Fibroblast of skin of left quadriceps (primary cell): ENCODE data around the gene IKBIP.
"Not testable (repeated sequence)": the region's sequence is repeated elsewhere in the genome, so short reads cannot be mapped to it uniquely, and the experiment has no call there.

ENCODE experiments used
- DNase-seq, 2 experiments: peaks; one replicate each; pipeline ENCODE4 v3.0.0-alpha.2; 2013; ENCODE audit warnings: low read depth in 2 of 2

The IKBIP gene

DNA sequence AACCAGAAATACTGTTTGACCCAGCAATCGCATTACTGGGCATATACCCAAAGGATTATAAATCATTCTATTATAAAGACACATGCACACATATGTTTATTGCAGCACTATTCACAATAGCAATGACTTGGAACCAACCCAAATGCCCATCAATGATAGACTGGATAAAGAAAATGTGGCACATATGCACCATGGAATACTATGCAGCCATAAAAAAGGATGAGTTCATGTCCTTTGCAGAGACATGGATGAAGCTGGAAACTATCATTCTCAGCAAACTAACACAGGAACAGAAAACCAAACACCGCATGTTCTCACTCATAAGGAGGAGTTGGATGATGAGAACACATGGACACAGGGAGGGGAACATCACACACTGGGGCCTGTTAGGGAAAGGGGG, 67.8 kb downstream of the IKBIP start:
- not testable (repeated sequence) for DNase-seq

DNA sequence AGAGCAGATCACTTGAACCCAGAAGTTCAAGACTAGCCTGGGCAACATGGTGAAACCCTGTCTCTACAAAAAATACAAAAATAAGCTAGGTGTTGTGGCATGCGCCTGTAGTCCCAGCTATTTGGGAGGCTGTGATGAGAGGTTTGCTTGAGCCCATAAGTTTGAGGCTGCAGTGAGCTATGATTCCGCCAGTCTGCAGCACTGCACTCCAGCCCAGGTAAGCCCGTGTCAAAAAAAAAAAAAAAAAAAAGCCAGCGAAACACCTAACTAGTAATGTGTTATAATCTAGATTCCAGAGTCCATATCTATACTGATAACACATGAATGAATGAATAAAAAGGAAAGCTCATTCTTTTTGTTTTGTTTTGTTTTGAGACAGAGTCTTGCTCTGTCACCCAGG, 69.6 kb downstream of the IKBIP start:
- no peak for DNase-seq
